ENCODE results near the gene NRCAM.

NRCAM gene

DNA sequence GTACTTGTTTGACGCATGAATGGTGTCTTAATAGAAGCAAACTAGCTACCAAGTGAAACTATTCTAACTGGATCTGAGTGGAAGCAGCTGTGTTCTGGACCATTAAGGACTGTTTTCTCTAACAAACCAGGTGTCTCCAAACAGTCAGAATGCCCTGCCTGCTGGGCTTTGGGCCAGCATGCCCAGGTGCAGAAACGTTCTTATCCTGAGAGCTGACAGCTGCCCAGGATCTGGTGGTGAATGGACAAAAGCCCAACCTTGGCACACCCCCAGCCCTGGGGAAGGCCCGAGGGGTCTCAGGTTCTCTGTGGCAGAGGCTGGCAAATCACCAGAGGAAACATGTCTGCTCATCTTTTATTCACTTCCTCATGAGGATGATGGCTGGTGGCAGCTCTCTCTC lies 277.8 kb downstream of the NRCAM start:
- Mint-ChIP-seq H3K27ac (no peak overlapping the region), H3K4me3 (no peak overlapping the region), H3K27me3 (peaks cover 5% of the 10 kb centered on the region), H3K36me3 (no peaks in the 10 kb centered on the region), H3K4me1 (peaks cover 2% of the 10 kb centered on the region), H3K9me3 (no peaks in the 10 kb centered on the region)
- ATAC-seq (ENCODE audit: low read depth) = no peak
- DNase-seq (ENCODE audit: low spot score in 2 of 2) = no peak

DNA sequence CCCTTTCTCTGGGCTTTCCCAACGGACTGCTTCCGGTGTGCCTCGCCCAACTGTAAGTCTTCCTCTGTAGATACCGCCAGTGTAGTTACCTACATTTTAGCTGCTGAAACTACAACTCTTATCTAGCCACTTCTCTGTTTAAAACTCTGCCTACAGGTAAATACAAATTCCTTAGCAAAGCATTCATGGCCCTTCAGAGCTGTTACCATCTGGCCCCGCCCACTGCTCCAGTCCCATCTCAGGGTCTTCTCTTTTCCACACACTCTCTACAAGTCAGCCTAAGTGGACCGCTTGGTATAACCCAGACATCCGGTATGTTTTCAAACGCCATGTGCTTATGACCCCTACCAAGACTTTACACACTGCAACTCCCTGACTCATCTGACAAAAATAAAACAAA lies 285.1 kb downstream of the NRCAM start:
- Mint-ChIP-seq H3K9me3 (no peaks in the 10 kb centered on the region), H3K27me3 (peaks cover 7% of the 10 kb centered on the region), H3K36me3 (no peaks in the 10 kb centered on the region), H3K4me1 (no peaks in the 10 kb centered on the region), H3K27ac (no peak overlapping the region), H3K4me3 (no peak overlapping the region)
- DNase-seq (ENCODE audit: low spot score in 2 of 2) (no peak), ATAC-seq (ENCODE audit: low read depth) (no peak)

DNA sequence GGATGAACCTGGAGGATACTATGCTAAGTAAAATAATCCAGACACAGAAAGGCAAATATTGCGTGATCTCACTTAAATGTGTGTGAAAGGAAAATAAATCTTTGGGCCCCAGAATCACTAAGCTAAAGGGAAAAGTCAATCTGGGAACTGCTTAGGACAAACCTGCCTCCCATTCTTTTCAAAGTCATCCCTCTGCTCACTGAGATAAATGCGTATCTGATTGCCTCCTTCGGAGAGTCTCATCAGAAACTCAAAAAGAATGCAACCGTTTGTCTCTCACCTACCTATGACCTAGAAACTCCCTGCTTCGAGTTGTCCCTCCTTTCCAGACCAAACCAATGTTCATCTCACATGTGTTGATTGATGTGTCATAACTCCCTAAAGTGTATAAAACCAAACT lies 286.0 kb downstream of the NRCAM start:
- Mint-ChIP-seq H3K27me3 (peaks cover 7% of the 10 kb centered on the region), H3K4me3 (no peak overlapping the region), H3K4me1 (no peaks in the 10 kb centered on the region), H3K27ac (no peak overlapping the region), H3K36me3 (no peaks in the 10 kb centered on the region), H3K9me3 (no peaks in the 10 kb centered on the region)
- no peak for DNase-seq (ENCODE audit: low spot score in 2 of 2)
- ATAC-seq (ENCODE audit: low read depth) = no peak

DNA sequence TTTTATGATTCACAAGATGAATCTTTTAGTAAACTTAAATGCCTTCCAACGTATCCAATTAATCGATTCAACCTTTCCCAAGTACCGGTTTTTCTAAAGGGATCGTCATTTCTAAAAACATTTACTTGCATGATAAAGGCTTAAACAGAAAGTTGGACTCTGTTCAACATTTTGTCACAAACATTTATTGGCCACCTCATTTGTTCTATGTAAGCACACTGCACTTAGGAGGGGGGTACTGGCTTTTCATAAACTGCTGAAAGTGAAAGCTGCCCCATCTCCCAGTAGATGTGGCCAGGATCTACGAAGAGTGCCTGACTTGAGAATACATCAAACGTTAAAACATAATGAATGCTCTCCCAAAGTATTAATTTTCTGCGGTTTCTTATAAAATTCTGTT lies 288.8 kb downstream of the NRCAM start:
- Mint-ChIP-seq H3K27ac (no peak overlapping the region), H3K27me3 (peaks cover 7% of the 10 kb centered on the region), H3K4me1 (no peaks in the 10 kb centered on the region), H3K9me3 (peaks cover 2% of the 10 kb centered on the region), H3K4me3 (no peak overlapping the region), H3K36me3 (no peaks in the 10 kb centered on the region)
- no peak for DNase-seq (ENCODE audit: low spot score in 2 of 2)
- no peak for ATAC-seq (ENCODE audit: low read depth)

DNA sequence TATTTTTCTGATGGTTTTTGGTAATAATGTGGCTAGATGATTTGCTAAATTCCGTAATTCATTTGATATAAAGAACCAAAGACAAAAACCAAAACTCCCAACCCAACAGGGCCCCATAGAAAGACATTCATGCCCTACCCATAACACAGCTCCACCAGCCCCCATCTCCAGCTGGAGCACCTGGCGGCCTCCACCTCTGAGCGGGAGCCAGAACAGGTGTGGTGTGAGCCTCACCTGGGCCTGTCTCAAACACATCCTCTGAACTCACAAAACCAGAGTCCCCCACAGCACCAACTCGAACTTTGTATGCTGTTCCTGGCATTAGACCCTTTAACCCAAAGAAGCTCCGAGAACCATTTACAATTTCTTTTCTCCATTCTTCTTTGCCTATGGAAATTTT lies 289.5 kb downstream of the NRCAM start:
- Mint-ChIP-seq H3K4me3 (no peak overlapping the region), H3K36me3 (no peaks in the 10 kb centered on the region), H3K27me3 (peaks cover 5% of the 10 kb centered on the region), H3K4me1 (no peaks in the 10 kb centered on the region), H3K27ac (no peak overlapping the region), H3K9me3 (peaks cover 2% of the 10 kb centered on the region)
- DNase-seq (ENCODE audit: low spot score in 2 of 2) (no peak), ATAC-seq (ENCODE audit: low read depth) (no peak)

DNA sequence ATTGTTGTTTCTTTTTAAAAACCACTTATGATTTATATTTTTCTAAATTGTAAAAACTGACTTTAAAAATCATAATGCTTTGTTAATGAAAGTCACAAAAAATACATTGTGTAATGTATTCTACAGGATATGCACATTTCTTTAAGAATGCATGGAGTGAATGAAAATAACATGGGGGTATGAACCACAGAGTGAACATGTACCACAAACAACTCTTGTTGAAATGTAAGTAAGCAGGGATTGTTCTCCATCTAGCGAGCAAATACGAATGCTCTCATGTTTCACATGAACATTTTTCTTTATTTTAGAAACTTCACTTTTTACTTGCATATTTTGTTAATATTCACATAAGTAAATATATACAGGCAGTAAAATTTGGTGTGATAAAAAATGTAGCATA lies 290.5 kb downstream of the NRCAM start:
- Mint-ChIP-seq H3K27ac (no peak overlapping the region), H3K9me3 (peaks cover 2% of the 10 kb centered on the region), H3K36me3 (no peaks in the 10 kb centered on the region), H3K27me3 (peaks cover 10% of the 10 kb centered on the region), H3K4me1 (no peaks in the 10 kb centered on the region), H3K4me3 (no peak overlapping the region)
- no peak for DNase-seq (ENCODE audit: low spot score in 2 of 2)
- no peak for ATAC-seq (ENCODE audit: low read depth)

DNA sequence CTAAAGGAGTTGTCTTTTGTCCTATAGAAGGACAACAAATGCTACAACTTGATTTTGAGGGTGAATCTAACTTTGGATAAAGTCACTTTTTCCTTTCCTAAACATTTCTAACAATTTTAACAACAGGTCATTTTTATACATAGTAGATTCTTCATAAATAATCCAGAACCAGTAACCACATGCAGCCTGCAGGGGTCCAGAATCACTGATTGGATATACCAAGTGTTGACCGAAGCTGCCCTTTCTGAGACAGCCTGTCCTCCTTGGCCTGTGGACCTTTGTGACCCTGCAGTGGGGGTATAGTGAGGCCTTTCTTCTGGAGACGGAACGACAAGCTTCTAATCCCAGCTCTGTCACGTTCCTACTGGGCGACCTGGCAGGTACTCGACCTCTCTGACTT lies 291.3 kb downstream of the NRCAM start:
- Mint-ChIP-seq H3K9me3 (peaks cover 2% of the 10 kb centered on the region), H3K4me3 (no peak overlapping the region), H3K27me3 (peaks cover 10% of the 10 kb centered on the region), H3K36me3 (no peaks in the 10 kb centered on the region), H3K4me1 (no peaks in the 10 kb centered on the region), H3K27ac (no peak overlapping the region)
- no peak for DNase-seq (ENCODE audit: low spot score in 2 of 2)
- no peak for ATAC-seq (ENCODE audit: low read depth)

DNA sequence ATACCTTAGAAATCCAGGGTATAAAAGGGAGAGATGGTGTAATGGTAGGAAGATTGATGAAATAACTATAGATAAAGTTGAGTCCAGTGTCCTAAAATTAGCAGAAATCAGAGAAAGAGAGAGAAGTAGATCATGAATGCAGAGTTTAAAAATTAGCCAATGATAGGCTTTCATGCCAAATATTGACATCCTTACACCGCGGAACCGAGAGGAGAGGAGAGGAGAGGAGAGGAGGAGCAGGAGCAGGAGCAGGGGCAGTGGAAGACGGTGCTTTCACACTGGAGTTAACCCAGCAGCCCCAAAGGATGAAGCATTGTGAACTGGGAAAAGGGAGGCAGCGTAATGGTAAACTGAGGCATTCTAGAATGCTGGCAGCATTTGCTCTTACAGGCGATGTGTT lies 291.9 kb downstream of the NRCAM start:
- no peak overlapping the region for H3K27ac Mint-ChIP-seq
- H3K36me3 Mint-ChIP-seq = no peaks in the 10 kb centered on the region

DNA sequence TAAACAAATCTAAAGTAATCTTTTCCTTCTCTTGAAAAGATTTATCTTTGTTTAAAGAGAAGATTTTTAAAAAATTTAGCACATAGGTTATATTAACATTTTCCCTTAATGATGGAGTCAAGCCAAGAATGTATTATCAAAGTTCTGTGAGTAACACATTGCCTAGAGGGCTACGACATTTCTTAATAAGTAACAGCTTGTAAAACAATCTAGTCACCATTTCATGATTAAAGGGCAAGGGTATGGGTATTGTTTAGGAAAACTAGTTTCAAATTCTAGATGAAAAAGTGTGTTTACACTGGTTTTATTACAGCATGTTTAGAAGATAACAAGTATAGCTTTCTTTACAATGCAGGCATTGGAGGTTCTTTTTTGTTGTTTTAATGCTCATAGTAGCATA lies 297.5 kb downstream of the NRCAM start:
- Mint-ChIP-seq H3K4me1 (peaks cover 5% of the 10 kb centered on the region), H3K9me3 (peaks cover 2% of the 10 kb centered on the region), H3K36me3 (no peaks in the 10 kb centered on the region), H3K27ac (no peak overlapping the region), H3K27me3 (peaks cover 10% of the 10 kb centered on the region), H3K4me3 (no peak overlapping the region)
- ATAC-seq (ENCODE audit: low read depth) (no peak), DNase-seq (ENCODE audit: low spot score in 2 of 2) (no peak)

More for the DNA sequence above, 291.9 kb downstream of the NRCAM start:
- DNase-seq (ENCODE audit: low spot score in 2 of 2) (no peak), ATAC-seq (ENCODE audit: low read depth) (no peak)
- Mint-ChIP-seq H3K27me3 (peaks cover 10% of the 10 kb centered on the region), H3K4me3 (no peak overlapping the region), H3K4me1 (no peaks in the 10 kb centered on the region), H3K9me3 (peaks cover 2% of the 10 kb centered on the region)

DNA sequence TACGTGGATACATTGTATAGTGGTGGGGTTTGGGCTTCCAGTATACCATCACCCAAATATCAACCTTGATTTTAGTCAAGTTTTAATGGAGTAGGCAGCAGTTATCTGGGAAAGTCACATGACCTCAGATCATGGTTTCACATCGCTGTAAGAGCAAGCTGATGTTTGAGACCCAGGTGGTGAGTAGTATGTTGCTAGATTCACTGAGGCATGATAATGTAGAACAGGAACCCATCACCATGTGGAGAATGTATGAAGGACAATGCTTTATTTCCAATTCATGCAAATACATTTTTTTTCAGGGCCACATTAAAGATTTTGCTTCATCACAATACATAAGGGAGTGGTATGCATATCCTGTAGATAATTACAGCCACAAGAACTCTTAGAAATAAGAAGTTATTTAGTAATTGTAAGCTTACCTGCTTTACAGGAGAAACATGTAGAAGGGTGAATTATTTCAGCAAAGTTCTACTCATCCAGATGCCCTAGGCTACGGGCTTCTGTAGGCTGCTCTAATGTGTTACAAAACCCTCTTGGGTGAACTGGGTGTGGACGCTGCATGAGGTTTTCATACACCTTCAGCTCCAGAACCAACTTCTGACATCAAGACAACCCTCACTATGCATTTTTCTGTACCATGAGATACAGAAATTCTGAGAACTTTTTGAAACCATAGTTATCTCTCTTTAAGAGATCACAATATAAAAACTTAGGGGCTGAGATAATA lies 298.5 kb downstream of the NRCAM start:
- no peak for ATAC-seq (ENCODE audit: low read depth)
- Mint-ChIP-seq H3K27ac (no peak overlapping the region), H3K4me1 (peaks cover 5% of the 10 kb centered on the region), H3K27me3 (peaks cover 5% of the 10 kb centered on the region), H3K9me3 (no peaks in the 10 kb centered on the region), H3K4me3 (no peak overlapping the region), H3K36me3 (no peaks in the 10 kb centered on the region)
- no peak for DNase-seq (ENCODE audit: low spot score in 2 of 2)

DNA sequence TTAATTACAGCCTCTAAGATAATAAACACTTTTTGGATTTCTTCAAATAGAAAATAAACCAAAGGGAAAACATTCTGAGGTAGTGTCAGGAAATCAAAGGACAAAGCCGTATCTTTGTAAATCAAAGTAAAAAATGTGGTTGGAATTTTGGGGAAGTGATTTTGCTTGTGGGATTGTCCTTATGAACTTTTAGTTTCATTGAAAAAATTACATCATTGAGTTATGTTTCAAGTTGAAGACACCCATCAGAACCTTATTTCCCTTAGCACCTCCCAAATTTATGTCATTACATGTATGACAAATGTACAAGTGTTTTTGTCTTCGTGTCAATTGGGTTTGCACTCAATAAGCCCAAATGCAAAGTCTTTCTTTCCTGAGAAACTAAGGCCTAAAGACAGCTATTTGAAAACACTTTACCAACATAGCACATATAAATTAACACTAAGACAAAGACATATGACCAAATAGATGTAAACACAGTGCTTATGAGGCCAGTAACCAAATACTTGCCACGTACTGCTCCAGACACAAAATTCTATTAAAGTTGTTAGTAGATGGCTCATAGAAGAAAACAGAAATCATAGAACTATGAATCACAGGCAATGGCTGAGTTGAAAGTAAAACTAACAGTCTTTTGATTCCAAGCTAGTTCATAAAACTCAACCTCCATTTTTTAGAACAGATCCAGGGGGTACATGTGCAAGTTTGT lies 299.2 kb downstream of the NRCAM start:
- Mint-ChIP-seq H3K27ac (no peak overlapping the region), H3K4me1 (peaks cover 5% of the 10 kb centered on the region)

DNA sequence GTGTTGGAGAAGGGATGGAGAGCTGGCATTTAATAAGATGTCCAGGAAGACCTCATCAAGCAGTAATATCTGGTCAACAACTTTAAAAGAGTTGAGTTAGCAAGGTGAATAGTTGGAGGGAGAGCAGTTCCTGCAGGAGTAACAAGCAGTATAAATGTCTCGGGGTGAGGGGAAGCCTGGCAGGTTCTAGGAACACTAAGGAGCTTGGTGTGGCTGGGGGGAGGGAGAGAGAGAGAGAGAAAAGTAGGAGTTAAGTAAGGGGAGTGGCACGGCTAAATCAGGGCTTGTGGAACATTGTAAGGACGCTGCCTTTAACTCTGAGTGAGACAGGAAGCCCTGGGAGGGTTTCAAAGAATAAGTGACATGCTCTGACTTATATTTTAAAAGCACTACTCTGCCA lies 304.0 kb downstream of the NRCAM start:
- no peak for DNase-seq (ENCODE audit: low spot score in 2 of 2)
- Mint-ChIP-seq H3K4me1 (no peaks in the 10 kb centered on the region), H3K27ac (no peak overlapping the region), H3K36me3 (no peaks in the 10 kb centered on the region), H3K4me3 (no peak overlapping the region), H3K9me3 (no peaks in the 10 kb centered on the region), H3K27me3 (peaks cover 5% of the 10 kb centered on the region)
- no peak for ATAC-seq (ENCODE audit: low read depth)

More for the DNA sequence above, 299.2 kb downstream of the NRCAM start:
- Mint-ChIP-seq H3K27me3 (peaks cover 7% of the 10 kb centered on the region), H3K9me3 (no peaks in the 10 kb centered on the region), H3K36me3 (no peaks in the 10 kb centered on the region), H3K4me3 (no peak overlapping the region)
- DNase-seq (ENCODE audit: low spot score in 2 of 2) (no peak), ATAC-seq (ENCODE audit: low read depth) (no peak)

DNA sequence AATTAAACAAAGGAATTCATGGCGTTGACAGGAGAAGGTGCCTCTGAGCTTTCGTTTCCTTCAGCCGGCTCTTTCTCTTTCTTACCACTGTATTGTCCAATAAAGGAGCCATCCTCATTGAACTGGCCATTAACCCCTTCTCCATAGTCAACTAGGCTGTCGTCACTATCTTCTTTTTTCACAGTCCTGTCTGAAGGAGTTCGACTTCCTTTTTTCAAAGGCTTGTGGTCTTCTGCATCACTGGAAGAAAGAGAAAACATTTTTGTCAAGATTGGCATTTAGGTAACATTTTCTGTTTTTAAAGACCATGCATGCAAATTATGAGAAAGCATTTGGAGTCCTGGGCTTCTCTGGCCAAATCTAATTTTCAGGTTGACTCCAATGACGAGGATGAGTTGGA lies 306.3 kb downstream of the NRCAM start:
- Mint-ChIP-seq H3K4me3 (no peak overlapping the region), H3K27me3 (peaks cover 8% of the 10 kb centered on the region), H3K9me3 (no peaks in the 10 kb centered on the region), H3K4me1 (no peaks in the 10 kb centered on the region), H3K36me3 (no peaks in the 10 kb centered on the region), H3K27ac (no peak overlapping the region)
- ATAC-seq (ENCODE audit: low read depth) (no peak), DNase-seq (ENCODE audit: low spot score in 2 of 2) (no peak)

DNA sequence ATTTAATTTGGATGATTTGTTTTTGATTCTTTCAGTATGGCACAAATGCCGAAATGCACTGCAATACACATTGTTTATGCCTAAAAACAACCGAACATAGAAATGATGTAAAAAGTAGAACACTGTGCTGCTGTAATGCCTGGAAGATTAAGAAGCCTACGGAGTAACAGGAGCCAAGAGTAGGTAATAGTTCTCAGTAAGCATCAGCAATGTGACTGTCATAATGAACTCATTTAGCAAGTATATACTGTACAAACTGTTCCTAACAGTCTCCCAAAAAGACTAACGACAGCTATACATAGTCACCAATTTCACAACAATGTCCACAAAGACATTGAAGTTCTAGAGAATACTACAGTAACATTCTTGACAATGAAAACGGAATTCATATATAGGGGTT lies 307.1 kb downstream of the NRCAM start:
- no peaks in the 10 kb centered on the region for H3K9me3 Mint-ChIP-seq

More for the DNA sequence above, 307.1 kb downstream of the NRCAM start:
- peaks cover 8% of the 10 kb centered on the region for H3K27me3 Mint-ChIP-seq
- no peak for DNase-seq (ENCODE audit: low spot score in 2 of 2)
- no peak overlapping the region for H3K4me3 Mint-ChIP-seq
- H3K27ac Mint-ChIP-seq = no peak overlapping the region
- no peaks in the 10 kb centered on the region for H3K4me1 Mint-ChIP-seq
- ATAC-seq (ENCODE audit: low read depth) = no peak
- H3K36me3 Mint-ChIP-seq = no peaks in the 10 kb centered on the region

Data from memory B cell (primary cell).